Small intestine (tissue), 7 donors: ENCODE measurements around the gene RNF10. TPM values are rescaled to one million over a fixed set of nuclear protein-coding genes. Genes with fewer than 3 reads are reported as not detected.
A peak's percentile ranks its signal among the peaks of the same experiment; 100 is the strongest.

Experiments used
- DNase-seq, 2 donors: peaks; one replicate each; pipeline versions ENCODE4 v3.0.0 to v3.0.0-alpha.2; 2013
- FAIRE-seq: peaks from 2 replicates; lab custom pipeline; 2012; peaks lifted over from hg19 to GRCh38; lab: Jason Lieb, UNC
- H3K27ac ChIP-seq, 3 donors: one replicate each; pipeline ENCODE4 v1.5.1; 2013; ENCODE audit warnings: low read length in 2 of 3, mild to moderate bottlenecking in 2 of 3, control low read depth in 1 of 3, inconsistent platforms in 1 of 3, low read depth in 1 of 3, moderate library complexity in 1 of 3
- H3K27me3 ChIP-seq, 3 donors: one replicate each; pipeline ENCODE4 v1.6.1; 2013; ENCODE audit warnings: low read length in 3 of 3, inconsistent platforms in 1 of 3; ENCODE audit not compliant: control insufficient read depth in 3 of 3, insufficient read depth in 3 of 3
- H3K36me3 ChIP-seq, 3 donors: one replicate each; pipeline ENCODE4 v1.6.1; 2013; ENCODE audit warnings: low read length in 3 of 3, inconsistent platforms in 1 of 3, low read depth in 1 of 3, mild to moderate bottlenecking in 1 of 3, moderate library complexity in 1 of 3; ENCODE audit not compliant: control insufficient read depth in 3 of 3, insufficient read depth in 2 of 3
- H3K4me1 ChIP-seq, 3 donors: one replicate each; pipeline ENCODE4 v1.6.1; 2013; ENCODE audit warnings: low read length in 2 of 3, inconsistent platforms in 1 of 3, low read depth in 1 of 3, mild to moderate bottlenecking in 1 of 3, moderate library complexity in 1 of 3; ENCODE audit not compliant: control insufficient read depth in 3 of 3, insufficient read depth in 2 of 3
- H3K4me3 ChIP-seq, 3 donors: one replicate each; pipeline ENCODE4 v1.5.1; 2013; ENCODE audit warnings: low read length in 3 of 3, control low read depth in 1 of 3, inconsistent platforms in 1 of 3, low read depth in 1 of 3, mild to moderate bottlenecking in 1 of 3, moderate library complexity in 1 of 3
- H3K9me3 ChIP-seq, 2 donors: one replicate each; pipeline ENCODE4 v1.6.1; 2013; ENCODE audit warnings: low read depth in 1 of 2, low read length in 1 of 2; ENCODE audit not compliant: control insufficient read depth in 2 of 2, insufficient read depth in 1 of 2
- WGBS, 3 donors: extraction: QIAGEN DNeasy Blood & Tissue Kit; methylation state at CpG; one replicate each; pipeline ENCODE4 v1.1.7; 2013; 5-methylcytosine and 5-hydroxymethylcytosine counted together
- polyA plus RNA-seq, 4 donors: library from polyadenylated mRNA; stranded (reverse) in 3 of 4; unstranded in 1 of 4; fragments of 200-250 nt in 3 of 4; fragments of 120-200 nt in 1 of 4; gene quantifications; one replicate each; pipeline versions ENCODE4 v1.2.1 to v1.2.3, GENCODE V29; 2013
- donor health status: healthy with polysubstance abuse.
- donor health status: control.
- donor health status: control.
- donor health status: Bipolar disorder and iron deficiency.
- donor health status: healthy.

Gene RNF10
- polyA plus RNA-seq, 4 donors: 76.8 to 261 (median 130) TPM

DNA sequence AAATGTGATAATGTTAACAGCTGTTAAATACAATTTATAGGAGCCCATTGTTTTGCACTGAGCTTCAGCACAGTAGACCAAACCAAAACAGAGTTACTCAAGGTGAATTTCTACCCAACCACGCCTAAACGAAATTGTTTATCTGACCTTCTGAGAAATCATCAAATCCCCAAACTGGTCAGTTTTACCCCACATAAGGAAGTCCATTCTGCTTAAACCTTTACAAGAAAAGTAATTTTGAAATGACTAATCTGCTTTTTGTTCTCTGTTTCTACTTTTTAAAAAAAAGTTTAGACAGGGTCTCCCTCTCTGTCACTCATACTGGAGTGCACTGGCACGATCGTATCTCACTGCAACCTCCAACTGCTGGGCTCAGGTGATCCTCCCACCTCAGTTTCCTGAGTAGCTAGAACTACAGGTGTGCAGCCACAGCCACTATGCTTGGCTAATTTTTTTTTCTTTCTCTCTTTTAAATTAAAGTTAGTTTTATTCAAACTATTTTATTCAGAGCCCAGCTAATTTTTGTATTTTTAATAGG is 1.4 kb upstream of the RNF10 start:
- DNase-seq (no peak), FAIRE-seq (no peak)
- Histone ChIP-seq H3K36me3 (peaks cover 0 to 11% (median 0%) of the 10 kb centered on the region in 3 donors), H3K27ac (no peak overlapping the region), H3K27me3 (no peaks in the 10 kb centered on the region), H3K9me3 (no peaks in the 10 kb centered on the region), H3K4me1 (peaks cover 0 to 16% (median 8%) of the 10 kb centered on the region in 3 donors), H3K4me3 (no peak overlapping the region)
- WGBS, 3 donors: 62 to 67% (median 67%) methylated on average over 4 of the region's 4 CpGs

DNA sequence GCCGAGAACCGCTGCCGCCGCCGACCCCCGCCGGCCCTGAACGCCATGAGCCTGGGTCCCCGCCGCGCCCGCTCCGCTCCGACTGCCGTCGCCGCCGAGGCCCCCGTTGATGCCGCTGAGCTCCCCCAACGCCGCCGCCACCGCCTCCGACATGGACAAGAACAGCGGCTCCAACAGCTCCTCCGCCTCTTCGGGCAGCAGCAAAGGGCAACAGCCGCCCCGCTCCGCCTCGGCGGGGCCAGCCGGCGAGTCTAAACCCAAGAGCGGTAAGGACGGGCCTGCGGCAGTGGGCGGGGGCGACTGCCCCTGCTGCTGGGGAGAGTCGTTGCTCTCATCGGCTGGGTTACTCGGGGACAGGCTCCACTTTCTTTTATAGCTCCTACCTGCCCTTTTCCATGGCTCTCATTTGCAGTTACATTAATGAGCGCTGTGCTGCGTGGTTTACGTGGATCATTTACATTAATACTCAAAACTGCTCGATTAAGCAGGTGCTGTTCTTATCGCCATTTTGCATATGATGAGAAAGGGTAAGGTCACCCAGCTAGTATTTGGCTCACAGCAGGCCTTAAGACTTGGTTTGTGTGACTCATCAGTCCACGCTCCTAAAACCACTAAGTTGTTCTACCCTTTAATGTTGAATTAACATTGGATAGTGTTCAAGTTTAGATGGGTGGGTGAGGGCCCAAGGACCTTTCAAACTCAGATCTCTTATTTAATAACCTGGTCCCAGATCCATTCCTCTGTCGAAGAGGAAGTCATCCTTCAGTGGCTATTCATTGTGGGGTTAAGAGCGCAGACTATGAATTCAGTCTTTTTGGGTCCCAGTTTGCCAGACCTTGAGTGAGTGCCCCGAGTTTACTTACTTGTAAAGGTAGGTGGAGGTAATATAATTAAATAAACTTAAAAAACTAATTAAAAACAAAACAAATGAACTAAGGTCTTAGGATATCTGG is 823 bp downstream of the RNF10 start:
- no peaks in the 10 kb centered on the region for H3K9me3 ChIP-seq
- DNase-seq: peak; percentile 63 to 81
- peaks cover 0 to 14% (median 0%) of the 10 kb centered on the region in 3 donors for H3K36me3 ChIP-seq
- FAIRE-seq: no peak
- no peaks in the 10 kb centered on the region for H3K27me3 ChIP-seq
- peak overlapping the region; percentile 83 to 91 (median 86) for H3K27ac ChIP-seq
- peaks cover 2 to 34% (median 21%) of the 10 kb centered on the region in 3 donors for H3K4me1 ChIP-seq
- H3K4me3 ChIP-seq: peak overlapping the region; percentile 78 to 99 (median 90)
- 1% methylated on average over 48 to 52 of the region's 52 CpGs for WGBS, 3 donors

DNA sequence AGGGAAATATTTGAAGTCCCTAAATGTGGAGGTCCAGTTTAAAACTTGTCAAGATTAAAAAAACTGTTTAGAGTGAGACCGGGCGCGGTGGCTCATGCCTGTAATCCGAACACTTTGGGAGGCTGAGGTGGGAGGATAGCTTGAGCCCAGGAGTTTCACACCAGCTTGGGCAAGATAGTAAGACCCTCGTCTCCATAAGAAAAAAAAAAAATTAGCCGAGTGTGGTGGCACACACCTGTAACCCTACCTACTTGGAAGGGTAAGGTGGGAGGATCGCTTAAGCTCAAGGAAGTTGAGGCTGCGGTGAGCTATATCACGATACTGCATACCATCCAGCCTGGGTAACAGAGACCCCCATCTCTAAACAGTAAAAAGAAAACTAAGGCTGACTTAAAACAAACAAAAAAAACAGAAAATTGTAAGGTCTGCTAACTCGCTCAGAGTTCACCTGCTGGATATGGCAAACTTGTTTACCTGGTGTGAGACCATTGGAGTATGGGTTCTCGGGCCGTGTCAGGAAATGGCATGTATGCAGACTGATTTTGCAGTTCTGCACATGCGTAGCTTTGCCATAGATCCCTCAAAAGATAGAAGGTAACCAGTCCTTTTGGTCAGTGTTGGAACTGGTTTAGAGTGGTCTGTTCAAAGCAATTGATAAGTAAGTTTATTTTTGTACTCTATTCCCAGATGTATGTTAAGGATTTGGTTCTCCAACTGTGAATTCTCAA is 2.1 kb downstream of the RNF10 start:
- Histone ChIP-seq H3K27ac (peak overlapping the region in 1 of 3 donors; percentile 63), H3K9me3 (no peaks in the 10 kb centered on the region), H3K27me3 (no peaks in the 10 kb centered on the region), H3K4me1 (peaks cover 4 to 40% (median 29%) of the 10 kb centered on the region in 3 donors), H3K36me3 (peaks cover 0 to 14% (median 0%) of the 10 kb centered on the region in 3 donors), H3K4me3 (peak overlapping the region; percentile 28 to 90 (median 78))
- 8 to 31% (median 18%) methylated on average over 13 of the region's 13 CpGs for WGBS, 3 donors
- peak in 1 of 2 donors; percentile 48 for DNase-seq
- no peak for FAIRE-seq

DNA sequence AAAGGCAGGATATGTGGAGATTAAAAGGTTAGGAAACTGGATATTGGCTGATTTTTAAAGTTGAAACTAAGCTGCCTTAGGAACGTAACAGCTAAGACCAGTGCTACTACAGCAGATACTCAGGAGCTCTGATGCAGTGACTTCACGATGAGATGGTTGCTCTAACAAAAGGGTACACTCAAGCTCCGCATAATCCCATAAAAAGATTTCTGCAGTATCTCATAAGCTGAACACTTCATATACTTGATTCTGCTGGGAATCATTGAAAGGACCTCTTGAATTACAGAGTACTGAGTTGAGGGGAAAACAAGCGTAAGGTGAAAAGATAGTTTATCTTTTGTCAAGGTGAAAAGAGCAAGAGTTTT is 3.7 kb downstream of the RNF10 start:
- H3K9me3 ChIP-seq: no peaks in the 10 kb centered on the region
- 20 to 41% (median 32%) methylated on average over 4 of the region's 4 CpGs for WGBS, 3 donors
- H3K4me3 ChIP-seq: peak overlapping the region in 1 of 3 donors; percentile 78
- peaks cover 4 to 40% (median 31%) of the 10 kb centered on the region in 3 donors for H3K4me1 ChIP-seq
- H3K36me3 ChIP-seq: peaks cover 0 to 26% (median 5%) of the 10 kb centered on the region in 3 donors
- no peak for FAIRE-seq
- no peak for DNase-seq
- no peaks in the 10 kb centered on the region for H3K27me3 ChIP-seq
- H3K27ac ChIP-seq: peak overlapping the region; percentile 6 to 40 (median 14)

DNA sequence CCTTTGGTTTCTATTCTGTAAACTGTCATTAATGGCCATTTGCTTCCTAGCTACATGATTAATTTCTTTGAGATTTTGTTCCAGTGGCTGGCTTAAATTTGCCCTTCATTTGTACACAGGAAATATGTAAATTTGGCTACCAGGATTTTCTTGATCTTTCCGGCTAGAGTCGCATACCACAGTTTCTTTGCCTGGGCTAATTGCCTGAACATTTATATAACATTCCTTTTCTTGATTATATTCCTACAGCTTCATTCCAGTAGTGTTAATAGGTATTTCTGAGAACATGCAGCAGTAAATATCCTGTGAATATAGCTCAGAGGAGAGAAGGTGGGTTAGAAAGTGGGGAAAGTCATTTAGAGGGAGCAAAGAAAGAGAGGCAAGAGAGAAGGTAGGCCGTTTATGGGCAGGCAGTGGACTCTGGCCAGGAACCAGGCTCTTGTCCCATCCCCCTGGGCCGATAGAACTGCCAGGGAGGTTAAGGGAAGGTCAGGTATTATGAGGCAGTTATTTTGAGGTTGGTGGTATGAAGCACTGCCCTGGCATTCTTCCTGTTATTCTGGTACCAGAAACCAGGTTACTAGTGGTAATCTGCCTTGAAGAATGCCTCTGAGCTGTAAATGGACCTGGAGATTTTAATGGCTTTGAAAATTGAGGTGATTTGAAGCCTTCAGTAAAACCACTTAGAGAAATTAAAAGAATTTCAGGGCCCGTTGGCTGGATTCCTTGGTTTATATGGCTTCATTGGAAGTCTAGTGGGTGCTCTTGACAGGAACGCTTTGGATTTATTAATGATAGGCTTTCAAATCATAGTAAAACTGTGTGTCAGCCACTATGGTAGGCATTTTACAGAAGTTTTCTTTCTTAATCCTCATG is 4.4 kb downstream of the RNF10 start:
- peaks cover 4 to 40% (median 31%) of the 10 kb centered on the region in 3 donors for H3K4me1 ChIP-seq
- peak overlapping the region in 1 of 3 donors; percentile 78 for H3K4me3 ChIP-seq
- H3K36me3 ChIP-seq: peaks cover 0 to 30% (median 5%) of the 10 kb centered on the region in 3 donors
- H3K9me3 ChIP-seq: no peaks in the 10 kb centered on the region
- peak overlapping the region; percentile 40 to 87 (median 56) for H3K27ac ChIP-seq
- WGBS, 3 donors: 8 to 15% (median 12%) methylated on average over 6 of the region's 6 CpGs
- DNase-seq: peak; percentile 75 to 86
- no peak for FAIRE-seq
- H3K27me3 ChIP-seq: no peaks in the 10 kb centered on the region

DNA sequence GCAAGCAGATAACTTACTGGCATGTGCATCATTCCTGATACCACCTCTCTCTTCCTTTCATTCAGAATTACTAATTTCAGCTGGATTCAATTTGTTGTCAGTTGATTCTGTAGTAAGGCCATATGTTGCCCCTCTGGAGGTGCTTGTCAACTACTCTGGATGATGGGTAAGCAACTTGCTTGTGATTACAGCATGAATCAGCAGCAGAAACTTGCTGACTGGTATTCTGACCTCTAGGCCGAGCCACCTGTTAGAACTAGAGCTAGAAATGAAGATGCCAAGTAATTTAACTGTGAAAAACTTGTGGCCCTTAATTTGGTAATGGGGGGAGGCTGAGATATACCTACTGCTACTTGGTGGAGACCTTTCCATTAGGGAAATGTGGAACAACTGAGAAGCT is 5.1 kb downstream of the RNF10 start:
- Histone ChIP-seq H3K36me3 (peaks cover under 1 to 37% (median 5%) of the 10 kb centered on the region in 3 donors), H3K4me1 (peaks cover 4 to 40% (median 31%) of the 10 kb centered on the region in 3 donors), H3K4me3 (no peak overlapping the region), H3K27me3 (no peaks in the 10 kb centered on the region), H3K27ac (peak overlapping the region in 1 of 3 donors; percentile 40), H3K9me3 (no peaks in the 10 kb centered on the region)
- 14 to 43% (median 28%) methylated on average over 1 of the region's 1 CpG for WGBS, 3 donors
- FAIRE-seq: no peak
- DNase-seq: peak in 1 of 2 donors; percentile 44

DNA sequence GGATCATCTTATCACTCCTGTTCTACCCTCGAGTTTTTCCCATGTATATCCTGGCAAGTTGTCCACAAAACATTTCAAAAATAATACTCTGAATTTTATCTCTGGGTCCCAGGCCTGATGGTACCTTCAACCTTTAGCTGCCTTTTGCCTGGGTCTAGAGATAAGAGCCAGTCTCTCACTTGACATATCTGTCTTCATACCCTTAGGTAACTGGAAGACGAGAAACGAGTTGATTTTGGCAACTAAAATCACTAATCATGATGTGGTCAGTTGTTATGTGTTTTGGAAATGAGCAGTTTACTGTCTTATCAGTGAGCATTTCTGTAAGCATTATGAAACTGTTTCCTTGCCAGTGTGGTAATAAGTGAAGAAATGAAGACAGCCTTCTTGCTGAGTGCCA is 6.3 kb downstream of the RNF10 start:
- H3K27ac ChIP-seq: no peak overlapping the region
- FAIRE-seq: no peak

More for the DNA sequence above, 6.3 kb downstream of the RNF10 start:
- no peaks in the 10 kb centered on the region for H3K9me3 ChIP-seq
- no peaks in the 10 kb centered on the region for H3K27me3 ChIP-seq
- 10 to 24% (median 13%) methylated on average over 3 of the region's 3 CpGs for WGBS, 3 donors
- peaks cover 2 to 40% (median 5%) of the 10 kb centered on the region in 3 donors for H3K36me3 ChIP-seq
- no peak overlapping the region for H3K4me3 ChIP-seq
- peaks cover 4 to 40% (median 31%) of the 10 kb centered on the region in 3 donors for H3K4me1 ChIP-seq
- DNase-seq: no peak
